PFSK-1 (cell line): ENCODE data around the gene NPW.
A peak's percentile ranks its signal among the peaks of the same experiment; 100 is the strongest.

ENCODE experiments used
- POLR2AphosphoS5 ChIP-seq: IDR thresholded peaks from 2 replicates; pipeline ENCODE4 v1.6.1; 2012; ENCODE audit warnings: low read depth, mild to moderate bottlenecking, control low read depth, low read length, moderate library complexity
- SIN3A ChIP-seq: IDR thresholded peaks from 2 replicates; pipeline ENCODE4 v1.6.1; 2012; ENCODE audit warnings: mild to moderate bottlenecking, low read length, moderate library complexity, borderline replicate concordance; ENCODE audit not compliant: insufficient read depth
- TAF1 ChIP-seq: IDR thresholded peaks from 2 replicates; pipeline ENCODE4 v1.6.1; 2012; ENCODE audit warnings: low read length, control low read depth, borderline replicate concordance; ENCODE audit not compliant: insufficient read depth
- TF ChIP-seq, protein P1 (sequence below), 2 experiments: IDR thresholded peaks; 2 replicates each; pipeline versions ENCODE4 v1.6.1 to v1.8.0; 2011 to 2012; ENCODE audit warnings: low read depth in 2 of 2, low read length in 2 of 2, control low read depth in 1 of 2, inconsistent platforms in 1 of 2, mild to moderate bottlenecking in 1 of 2, moderate library complexity in 1 of 2; ENCODE audit not compliant: insufficient read depth in 1 of 2

DNA sequence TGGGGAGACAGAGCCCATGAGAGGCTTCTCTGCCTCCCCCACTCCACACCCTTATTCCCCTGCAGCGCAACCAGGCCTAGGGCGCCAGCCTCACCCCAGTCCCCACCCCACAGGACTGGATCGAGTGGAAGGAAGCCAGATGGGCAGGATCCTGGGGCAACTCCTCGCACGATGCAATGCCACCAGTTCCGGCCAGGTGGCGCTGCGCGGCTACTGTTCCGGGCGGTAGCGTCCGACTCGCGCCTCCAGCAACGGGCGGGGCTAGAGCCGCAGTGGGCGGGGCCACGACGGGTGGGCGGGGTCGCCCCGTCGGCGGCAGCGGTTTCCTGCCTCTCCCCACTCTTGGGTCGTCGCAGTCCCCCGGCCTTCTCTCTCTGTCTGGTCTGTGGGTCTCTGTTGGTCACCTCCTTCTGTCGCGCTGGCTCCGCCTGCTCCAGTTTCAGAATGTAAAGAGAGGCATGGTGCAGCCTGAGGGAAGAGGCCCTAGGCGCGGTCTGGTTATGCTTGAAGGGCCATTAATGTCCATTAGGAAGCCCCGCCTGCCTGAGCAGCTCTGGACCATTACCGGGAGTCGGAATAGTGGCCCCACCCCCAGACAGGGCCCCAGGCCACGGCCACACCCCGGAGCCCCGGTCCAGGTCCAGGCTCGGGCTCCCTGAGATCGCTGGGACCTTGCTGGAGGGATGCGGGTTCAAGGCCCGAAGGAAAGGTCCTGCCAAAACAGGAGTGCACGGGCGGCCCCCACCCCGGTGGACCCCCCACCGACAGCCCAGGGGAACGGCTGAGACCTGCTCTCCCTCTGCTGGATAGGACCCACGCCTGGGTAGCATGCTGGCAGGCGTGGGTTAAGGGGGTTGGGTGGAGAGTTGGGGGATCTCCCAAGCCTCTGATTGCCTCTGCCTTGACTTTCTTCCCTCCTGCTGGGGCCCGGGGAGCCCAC is 3.8 kb downstream of the NPW start:
- no peak for TF ChIP-seq SIN3A
- peak; percentile 76; the same call in 1 of the 2 replicates for TF ChIP-seq POLR2AphosphoS5
- 0 out of 2 replicates have a peak, but pooled peaks have one; percentile 50 for TF ChIP-seq TAF1
- TF ChIP-seq, protein P1, sequence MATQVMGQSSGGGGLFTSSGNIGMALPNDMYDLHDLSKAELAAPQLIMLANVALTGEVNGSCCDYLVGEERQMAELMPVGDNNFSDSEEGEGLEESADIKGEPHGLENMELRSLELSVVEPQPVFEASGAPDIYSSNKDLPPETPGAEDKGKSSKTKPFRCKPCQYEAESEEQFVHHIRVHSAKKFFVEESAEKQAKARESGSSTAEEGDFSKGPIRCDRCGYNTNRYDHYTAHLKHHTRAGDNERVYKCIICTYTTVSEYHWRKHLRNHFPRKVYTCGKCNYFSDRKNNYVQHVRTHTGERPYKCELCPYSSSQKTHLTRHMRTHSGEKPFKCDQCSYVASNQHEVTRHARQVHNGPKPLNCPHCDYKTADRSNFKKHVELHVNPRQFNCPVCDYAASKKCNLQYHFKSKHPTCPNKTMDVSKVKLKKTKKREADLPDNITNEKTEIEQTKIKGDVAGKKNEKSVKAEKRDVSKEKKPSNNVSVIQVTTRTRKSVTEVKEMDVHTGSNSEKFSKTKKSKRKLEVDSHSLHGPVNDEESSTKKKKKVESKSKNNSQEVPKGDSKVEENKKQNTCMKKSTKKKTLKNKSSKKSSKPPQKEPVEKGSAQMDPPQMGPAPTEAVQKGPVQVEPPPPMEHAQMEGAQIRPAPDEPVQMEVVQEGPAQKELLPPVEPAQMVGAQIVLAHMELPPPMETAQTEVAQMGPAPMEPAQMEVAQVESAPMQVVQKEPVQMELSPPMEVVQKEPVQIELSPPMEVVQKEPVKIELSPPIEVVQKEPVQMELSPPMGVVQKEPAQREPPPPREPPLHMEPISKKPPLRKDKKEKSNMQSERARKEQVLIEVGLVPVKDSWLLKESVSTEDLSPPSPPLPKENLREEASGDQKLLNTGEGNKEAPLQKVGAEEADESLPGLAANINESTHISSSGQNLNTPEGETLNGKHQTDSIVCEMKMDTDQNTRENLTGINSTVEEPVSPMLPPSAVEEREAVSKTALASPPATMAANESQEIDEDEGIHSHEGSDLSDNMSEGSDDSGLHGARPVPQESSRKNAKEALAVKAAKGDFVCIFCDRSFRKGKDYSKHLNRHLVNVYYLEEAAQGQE (IDR thresholded peaks at IDR 0.05; ENCODE audit: insufficient read depth in 1 of 2, low read depth in 2 of 2, low read length in 2 of 2): no peak
